HG03280 (cell line): ENCODE measurements around the gene LZIC.
"Not testable (repeated sequence)": the region's sequence is repeated elsewhere in the genome, so short reads cannot be mapped to it uniquely, and the experiment has no call there.

ENCODE experiments used
- ATAC-seq: cut with Tn5 transposase; IDR thresholded peaks from one replicate; pipeline ENCODE4 v1.9.1; 2021; ENCODE audit warnings: mild to moderate bottlenecking, moderate library complexity; ENCODE audit not compliant: unreplicated experiment

Gene LZIC

GRCh38 chr1:9942939-9943788 lies at the start of gene LZIC, which contains the start of gene NMNAT1:
LZIC (minus strand) TSS chr1:9943391; CDS start chr1:9936619, 6,772 bp downstream.
NMNAT1 (plus strand) TSS chr1:9943475; CDS start chr1:9972074, 28,599 bp downstream.
- peak; percentile 96 for ATAC-seq

GRCh38 chr1:9992910-9993309 lies 49.7 kb upstream of the LZIC start:
- no peak for ATAC-seq

GRCh38 chr1:9990944-9991343 lies 47.8 kb upstream of the LZIC start:
- ATAC-seq = no peak

GRCh38 chr1:9989773-9990172 lies 46.6 kb upstream of the LZIC start:
- ATAC-seq = no peak

- no peak for ATAC-seq
These were observed 41.8 kb upstream of the LZIC start for GRCh38 chr1:9985001-9985400.

- no peak for ATAC-seq
These were observed 41.1 kb upstream of the LZIC start for GRCh38 chr1:9984253-9984652.

GRCh38 chr1:9960706-9961562 lies 17.7 kb upstream of the LZIC start:
- no peak for ATAC-seq

GRCh38 chr1:9960011-9960410 lies 16.8 kb upstream of the LZIC start:
- no peak for ATAC-seq

- ATAC-seq = no peak
These were observed 14.5 kb upstream of the LZIC start for GRCh38 chr1:9957726-9958125.

GRCh38 chr1:9946315-9946714 lies 3.1 kb upstream of the LZIC start:
- no peak for ATAC-seq

- peak; percentile 22 for ATAC-seq
These were observed 722 bp downstream of the LZIC start for GRCh38 chr1:9942399-9942938.

GRCh38 chr1:9929431-9930385 lies 13.5 kb downstream of the LZIC start:
- ATAC-seq = no peak

- no peak for ATAC-seq
These were observed 15.9 kb downstream of the LZIC start for GRCh38 chr1:9927259-9927658.

GRCh38 chr1:9922342-9922741 lies 20.8 kb downstream of the LZIC start:
- ATAC-seq = no peak

GRCh38 chr1:9920606-9921005 lies 22.6 kb downstream of the LZIC start:
- no peak for ATAC-seq

- no peak for ATAC-seq
These were observed 25.3 kb downstream of the LZIC start for GRCh38 chr1:9917901-9918300.

GRCh38 chr1:9917495-9917894 lies 25.7 kb downstream of the LZIC start:
- ATAC-seq = not testable (repeated sequence)

GRCh38 chr1:9916452-9916851 lies 26.7 kb downstream of the LZIC start:
- ATAC-seq = no peak

GRCh38 chr1:9914610-9914937 lies 28.6 kb downstream of the LZIC start:
- ATAC-seq = no peak

GRCh38 chr1:9912264-9912936 lies 30.8 kb downstream of the LZIC start:
- ATAC-seq = no peak
